GM10248 (cell line): ENCODE measurements around the gene IGFL2.
"Not testable (repeated sequence)": the region's sequence is repeated elsewhere in the genome, so short reads cannot be mapped to it uniquely, and the experiment has no call there.

Source experiments
- CTCF ChIA-PET: fragments of 300-600 bp; sonication (Branson Sonifier 250); formaldehyde crosslinking; extraction: SDS; loops from one replicate; lab custom pipeline; 2021; ENCODE audit warnings: antibody characterized with exemption; lab: Yijun Ruan, JAX
- POLR2A ChIA-PET: fragments of 350-650 bp; sonication (Branson Sonifier 250); formaldehyde crosslinking; extraction: SDS; loops from one replicate; lab custom pipeline; 2020; ENCODE audit warnings: antibody characterized with exemption; lab: Yijun Ruan, JAX
- DNase-seq: peaks from one replicate; pipeline ENCODE4 v3.0.0; 2012; ENCODE audit errors: extremely low spot score
- CTCF ChIP-seq: IDR thresholded peaks from 2 replicates; pipeline ENCODE4 v1.5.1; 2012; ENCODE audit warnings: mild to moderate bottlenecking, low read depth; ENCODE audit errors: extremely low read depth, missing control alignments, control extremely low read depth

IGFL2 gene

GRCh38 chr19:46206176-46206575, 58.1 kb downstream of the IGFL2 start:
- ChIA-PET POLR2A (no interaction called here), CTCF (interaction anchor here (1.1 to 1.2 kb wide), 4 partner anchors 12 to 74 kb away, joined by 3 read pairs; no protein-coding TSS in a partner anchor)
- no peak for DNase-seq
- TF ChIP-seq CTCF: no peak

GRCh38 chr19:46206682-46207081, 58.6 kb downstream of the IGFL2 start:
- CTCF ChIA-PET: interaction anchor here (1.1 to 1.2 kb wide), 5 partner anchors 13 to 281 kb away, joined by 3 read pairs; no protein-coding TSS in a partner anchor
- POLR2A ChIA-PET: no interaction called here
- DNase-seq: no peak
- no peak for TF ChIP-seq CTCF

- POLR2A ChIA-PET, DNase-seq: not testable (repeated sequence)
- CTCF ChIA-PET: interaction anchor here (1.2 kb wide), 1 partner anchor 280 kb away, joined by 3 read pairs; no protein-coding TSS in a partner anchor
These were observed 59.8 kb downstream of the IGFL2 start for GRCh38 chr19:46207858-46208257.

- no peak for TF ChIP-seq CTCF
- ChIA-PET CTCF (no interaction called here), POLR2A (no interaction called here)
- DNase-seq: no peak
These were observed 61.0 kb downstream of the IGFL2 start for GRCh38 chr19:46209051-46209450.

GRCh38 chr19:46209472-46209871, 61.4 kb downstream of the IGFL2 start:
- no peak for TF ChIP-seq CTCF
- no peak for DNase-seq
- ChIA-PET CTCF (no interaction called here), POLR2A (no interaction called here)

- TF ChIP-seq CTCF: no peak
- POLR2A ChIA-PET: no interaction called here
- CTCF ChIA-PET: interaction anchor here (1.0 to 1.7 kb wide), 2 partner anchors 22 to 182 kb away, joined by 4 read pairs; no protein-coding TSS in a partner anchor
- DNase-seq: no peak
These were observed 62.6 kb downstream of the IGFL2 start for GRCh38 chr19:46210669-46211068.
